ENCODE data around the gene S100A3.
A peak's percentile ranks its signal among the peaks of the same experiment; 100 is the strongest.

DNA sequence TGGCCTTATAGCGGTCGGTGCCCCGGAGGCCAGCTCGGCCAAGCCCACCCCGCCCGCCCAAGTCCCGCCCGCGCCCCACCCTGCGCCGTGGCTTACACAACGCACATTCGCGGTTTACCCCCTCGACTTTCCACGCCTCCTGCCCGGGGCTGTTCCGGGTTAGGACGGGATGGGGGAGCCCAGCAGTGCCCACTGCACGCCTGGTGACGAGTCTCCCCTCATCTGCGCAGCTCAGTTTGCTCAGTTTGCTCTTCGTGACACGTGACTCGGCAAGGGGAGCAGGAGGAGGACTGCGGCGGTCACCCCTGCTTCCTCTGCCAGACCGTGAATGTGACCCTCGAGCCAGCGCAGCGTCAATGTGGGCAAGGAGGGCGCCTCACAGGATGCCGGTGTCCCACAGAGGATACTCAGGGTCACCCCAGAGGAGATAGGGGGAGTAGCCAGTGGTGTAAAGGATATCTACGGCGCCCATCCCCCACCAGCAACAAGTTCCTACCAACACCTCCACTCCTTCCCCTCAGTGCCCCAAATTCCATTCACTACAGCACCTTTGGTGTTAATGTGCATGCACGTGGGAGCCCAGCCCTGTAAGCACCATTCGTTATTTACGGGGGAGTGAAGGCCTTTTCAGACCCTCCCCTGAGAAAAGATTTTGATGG is 12.9 kb downstream of the S100A3 start:
- TF ChIP-seq, protein P1, sequence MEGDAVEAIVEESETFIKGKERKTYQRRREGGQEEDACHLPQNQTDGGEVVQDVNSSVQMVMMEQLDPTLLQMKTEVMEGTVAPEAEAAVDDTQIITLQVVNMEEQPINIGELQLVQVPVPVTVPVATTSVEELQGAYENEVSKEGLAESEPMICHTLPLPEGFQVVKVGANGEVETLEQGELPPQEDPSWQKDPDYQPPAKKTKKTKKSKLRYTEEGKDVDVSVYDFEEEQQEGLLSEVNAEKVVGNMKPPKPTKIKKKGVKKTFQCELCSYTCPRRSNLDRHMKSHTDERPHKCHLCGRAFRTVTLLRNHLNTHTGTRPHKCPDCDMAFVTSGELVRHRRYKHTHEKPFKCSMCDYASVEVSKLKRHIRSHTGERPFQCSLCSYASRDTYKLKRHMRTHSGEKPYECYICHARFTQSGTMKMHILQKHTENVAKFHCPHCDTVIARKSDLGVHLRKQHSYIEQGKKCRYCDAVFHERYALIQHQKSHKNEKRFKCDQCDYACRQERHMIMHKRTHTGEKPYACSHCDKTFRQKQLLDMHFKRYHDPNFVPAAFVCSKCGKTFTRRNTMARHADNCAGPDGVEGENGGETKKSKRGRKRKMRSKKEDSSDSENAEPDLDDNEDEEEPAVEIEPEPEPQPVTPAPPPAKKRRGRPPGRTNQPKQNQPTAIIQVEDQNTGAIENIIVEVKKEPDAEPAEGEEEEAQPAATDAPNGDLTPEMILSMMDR (IDR thresholded peaks at IDR 0.05): no peak
- TF ChIP-seq POLR2A (IDR thresholded peaks at IDR 0.05): peak; percentile 26 to 84 (median 73)
